Thymus (tissue), 11 donors: Measurements from ENCODE around the gene RIT1. TPM values are rescaled to one million over a fixed set of nuclear protein-coding genes. Genes with fewer than 3 reads are reported as not detected.
A peak's percentile ranks its signal among the peaks of the same experiment; 100 is the strongest.

Source experiments
- DNase-seq, 9 donors: peaks; one replicate each; pipeline ENCODE4 v3.0.0-alpha.2; 2013; ENCODE audit warnings: low spot score in 9 of 9, low read depth in 6 of 9, missing footprints in 1 of 9
- H3K27ac ChIP-seq, 2 donors: one replicate each; pipeline ENCODE4 v1.5.1; 2013; ENCODE audit warnings: control low read depth in 1 of 2, low read depth in 1 of 2, low read length in 1 of 2, mild to moderate bottlenecking in 1 of 2, moderate library complexity in 1 of 2
- H3K27me3 ChIP-seq, 2 donors: one replicate each; pipeline ENCODE4 v1.5.1; 2013; ENCODE audit warnings: low read length in 1 of 2; ENCODE audit not compliant: control insufficient read depth in 2 of 2, insufficient read depth in 1 of 2
- H3K36me3 ChIP-seq, 2 donors: one replicate each; pipeline ENCODE4 v1.5.1; 2013; ENCODE audit warnings: low read length in 1 of 2, mild to moderate bottlenecking in 1 of 2, moderate library complexity in 1 of 2; ENCODE audit not compliant: control insufficient read depth in 2 of 2, insufficient read depth in 2 of 2
- H3K4me1 ChIP-seq, 2 donors: one replicate each; pipeline ENCODE4 v1.5.1; 2013; ENCODE audit warnings: low read length in 2 of 2; ENCODE audit not compliant: control insufficient read depth in 2 of 2, insufficient read depth in 2 of 2
- H3K4me3 ChIP-seq, 2 donors: one replicate each; pipeline ENCODE4 v1.5.1; 2013; ENCODE audit warnings: low read length in 2 of 2, control low read depth in 1 of 2, mild to moderate bottlenecking in 1 of 2
- H3K9me3 ChIP-seq, 2 donors: one replicate each; pipeline ENCODE4 v1.5.1; 2013; ENCODE audit warnings: low read length in 1 of 2, mild to moderate bottlenecking in 1 of 2; ENCODE audit not compliant: control insufficient read depth in 2 of 2, insufficient read depth in 1 of 2
- WGBS: extraction: QIAGEN DNeasy Blood & Tissue Kit; methylation state at CpG from one replicate; pipeline ENCODE4 v1.1.7; 2013; 5-methylcytosine and 5-hydroxymethylcytosine counted together
- polyA plus RNA-seq: library from polyadenylated mRNA; stranded (reverse); fragments of 200-250 nt; gene quantifications from one replicate; pipeline ENCODE4 v1.2.3, GENCODE V29; 2013
- total RNA-seq: library from RNA; stranded (reverse); fragments of 120-200 nt; gene quantifications from one replicate; pipeline ENCODE4 v1.2.4, GENCODE V29; 2013
- donor health status: healthy.

Gene RIT1
- total and polyA plus RNA-seq, 2 donors, result 17.2 to 24.4 TPM

DNA sequence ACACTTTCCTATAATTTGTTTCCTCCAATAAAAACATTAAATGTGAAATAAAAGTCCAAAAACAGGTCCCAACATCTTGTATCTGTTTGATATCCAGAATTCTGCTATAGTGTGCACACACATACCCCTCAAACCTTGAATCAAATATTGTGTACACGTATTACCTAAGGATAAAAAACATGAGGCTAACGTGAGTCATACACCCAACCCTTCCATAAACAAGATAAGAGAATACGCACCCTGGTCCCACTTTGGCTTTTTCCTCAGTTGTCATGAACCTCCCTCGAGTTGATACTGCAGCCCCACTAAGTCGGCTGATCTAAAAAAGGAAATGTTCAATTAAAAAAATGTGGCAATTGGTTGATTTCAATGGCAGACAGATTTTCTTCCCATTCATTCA is 17.9 kb upstream of the RIT1 start:
- H3K27ac ChIP-seq, result no peak overlapping the region
- H3K4me1 ChIP-seq, result peaks cover 11 to 25% of the 10 kb centered on the region in 2 donors
- no peaks in the 10 kb centered on the region for H3K27me3 ChIP-seq
- no peak overlapping the region for H3K4me3 ChIP-seq
- H3K36me3 ChIP-seq, result peaks cover 59 to 89% of the 10 kb centered on the region in 2 donors
- 95% methylated on average over 5 of the region's 5 CpGs for WGBS
- DNase-seq, result no peak
- H3K9me3 ChIP-seq, result no peaks in the 10 kb centered on the region

DNA sequence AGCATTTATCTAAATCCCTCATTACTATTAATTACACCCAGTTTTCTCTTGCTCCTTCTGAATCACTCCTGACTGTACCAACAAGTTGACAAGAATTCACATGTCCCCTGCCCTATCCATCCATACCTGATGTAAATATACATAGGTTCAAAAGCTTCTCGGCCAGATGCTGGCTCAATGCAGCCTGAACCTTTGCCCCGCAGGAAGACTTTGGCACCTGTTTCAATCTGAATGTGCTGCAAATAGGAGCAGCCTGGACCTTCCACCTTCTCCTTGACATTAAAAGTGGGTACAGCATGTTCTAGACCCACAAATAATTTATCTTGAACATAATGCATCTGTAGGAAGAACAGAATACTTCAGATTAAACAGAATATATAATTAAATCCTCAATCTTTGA is 14.4 kb upstream of the RIT1 start:
- H3K4me1 ChIP-seq, result no peaks in the 10 kb centered on the region
- H3K9me3 ChIP-seq, result no peaks in the 10 kb centered on the region
- no peak overlapping the region for H3K4me3 ChIP-seq
- H3K27me3 ChIP-seq, result no peaks in the 10 kb centered on the region
- H3K36me3 ChIP-seq, result peaks cover 65 to 95% of the 10 kb centered on the region in 2 donors
- 97% methylated on average over 2 of the region's 2 CpGs for WGBS
- no peak overlapping the region for H3K27ac ChIP-seq
- DNase-seq, result no peak

DNA sequence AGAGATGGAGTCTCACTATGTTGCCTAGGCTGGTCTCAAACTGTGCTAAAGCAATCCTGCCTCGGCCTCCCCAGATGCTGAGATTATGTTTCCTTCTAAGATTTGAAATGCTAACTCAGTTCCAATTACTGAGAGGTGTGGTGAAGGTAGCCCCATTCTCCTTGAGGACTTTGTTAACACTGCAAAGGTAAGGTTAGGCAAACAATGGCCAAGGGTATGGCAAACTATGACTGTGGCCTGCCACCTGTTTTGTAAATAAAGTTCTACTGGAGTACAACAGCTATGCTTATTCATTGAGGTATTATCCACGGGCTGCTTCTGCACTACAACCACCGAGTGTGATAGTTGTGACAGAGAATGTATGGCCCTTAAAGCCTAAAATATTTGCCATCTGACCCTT is 9.6 kb upstream of the RIT1 start:
- Histone ChIP-seq H3K4me1 (no peaks in the 10 kb centered on the region), H3K36me3 (peaks cover 65 to 97% of the 10 kb centered on the region in 2 donors), H3K27me3 (no peaks in the 10 kb centered on the region), H3K4me3 (no peak overlapping the region), H3K27ac (no peak overlapping the region), H3K9me3 (no peaks in the 10 kb centered on the region)
- DNase-seq, result no peak
- WGBS, result 99% methylated on average over 3 of the region's 3 CpGs

DNA sequence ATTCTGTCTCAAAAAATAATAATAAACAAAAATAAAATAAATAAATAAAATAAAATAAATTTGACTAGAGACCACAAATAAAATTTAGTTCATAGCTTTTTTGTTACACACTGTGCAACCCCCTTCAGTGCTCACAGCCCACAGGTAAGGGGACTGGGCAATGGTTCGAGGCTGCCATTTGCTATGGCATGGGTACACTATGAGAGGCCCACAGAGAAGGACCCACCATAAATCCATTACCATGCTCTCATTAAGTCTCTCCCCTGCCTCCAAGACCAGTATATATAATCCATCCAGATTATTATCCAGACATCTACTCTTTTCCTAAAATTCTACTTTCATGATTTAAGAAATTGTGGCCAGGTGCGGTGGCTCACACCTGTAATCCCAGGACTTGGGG is 8.7 kb upstream of the RIT1 start:
- Histone ChIP-seq H3K9me3 (no peaks in the 10 kb centered on the region), H3K4me1 (no peaks in the 10 kb centered on the region), H3K36me3 (peaks cover 65 to 97% of the 10 kb centered on the region in 2 donors), H3K4me3 (no peak overlapping the region), H3K27me3 (no peaks in the 10 kb centered on the region), H3K27ac (no peak overlapping the region)
- DNase-seq, result no peak
- WGBS, result over 99% methylated on average over 2 of the region's 2 CpGs

DNA sequence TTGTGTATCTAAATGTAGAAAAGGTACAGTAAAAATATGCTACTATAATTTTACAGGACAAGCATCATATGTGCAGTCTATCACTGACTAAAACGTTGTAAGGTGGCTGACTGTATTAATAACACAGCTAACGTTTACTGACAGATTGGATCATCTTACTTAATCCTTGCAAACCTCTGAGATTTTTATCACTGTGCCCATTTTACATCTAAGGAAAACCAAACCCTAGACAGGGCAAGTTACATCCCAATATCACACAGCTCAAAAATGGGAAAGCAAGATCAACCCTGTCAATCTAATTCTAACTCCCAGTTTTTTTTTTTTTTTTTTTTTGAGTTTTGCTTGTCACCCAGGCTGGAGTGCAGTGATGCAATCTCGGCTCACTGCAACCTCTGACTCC is 7.5 kb upstream of the RIT1 start:
- Histone ChIP-seq H3K4me1 (no peaks in the 10 kb centered on the region), H3K27me3 (no peaks in the 10 kb centered on the region), H3K9me3 (no peaks in the 10 kb centered on the region), H3K4me3 (no peak overlapping the region), H3K36me3 (peaks cover 63 to 97% of the 10 kb centered on the region in 2 donors), H3K27ac (no peak overlapping the region)
- DNase-seq, result no peak
- WGBS, result 95% methylated on average over 3 of the region's 3 CpGs

DNA sequence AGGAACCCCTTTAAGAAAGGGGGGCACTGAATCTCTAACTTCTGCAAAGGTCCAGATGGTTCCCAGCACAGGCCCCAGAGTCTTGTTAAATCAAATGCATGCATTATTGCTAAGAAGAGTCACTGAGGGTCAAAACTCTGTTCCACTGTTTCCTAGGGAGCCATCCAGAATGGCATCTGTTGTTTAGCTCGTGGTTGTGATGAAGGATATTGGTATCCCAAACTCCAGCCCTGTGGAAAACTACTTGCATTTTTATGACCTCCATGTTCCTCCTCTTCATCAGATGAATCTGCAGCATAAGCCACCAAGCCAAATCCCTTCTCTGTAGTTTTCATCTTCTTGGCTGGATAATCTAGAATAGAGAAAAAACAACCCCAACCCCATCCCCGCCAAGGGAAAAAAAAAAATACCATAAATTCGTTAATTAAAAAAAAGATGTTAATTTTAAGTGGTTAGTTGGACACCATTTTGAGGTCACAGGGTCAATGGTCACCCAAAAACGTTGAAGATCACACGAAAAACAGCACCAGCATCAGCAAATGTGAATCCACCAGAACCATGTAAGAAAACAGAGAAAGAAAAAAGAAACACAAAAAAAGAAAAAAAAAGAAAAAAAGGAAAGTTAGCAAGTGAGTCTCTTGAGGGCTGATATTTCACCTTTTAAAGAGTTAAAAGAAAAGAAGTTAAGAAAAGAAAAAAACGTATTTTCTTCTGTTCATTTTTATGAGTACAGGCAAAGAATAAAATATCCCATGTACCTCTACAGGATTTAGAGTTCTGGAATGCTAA is 3.0 kb upstream of the RIT1 start:
- Histone ChIP-seq H3K36me3 (peaks cover 36 to 78% of the 10 kb centered on the region in 2 donors), H3K9me3 (no peaks in the 10 kb centered on the region), H3K4me1 (peaks cover 5 to 11% of the 10 kb centered on the region in 2 donors), H3K27me3 (no peaks in the 10 kb centered on the region), H3K4me3 (no peak overlapping the region), H3K27ac (no peak overlapping the region)
- 93% methylated on average over 6 of the region's 6 CpGs for WGBS
- DNase-seq, result no peak

DNA sequence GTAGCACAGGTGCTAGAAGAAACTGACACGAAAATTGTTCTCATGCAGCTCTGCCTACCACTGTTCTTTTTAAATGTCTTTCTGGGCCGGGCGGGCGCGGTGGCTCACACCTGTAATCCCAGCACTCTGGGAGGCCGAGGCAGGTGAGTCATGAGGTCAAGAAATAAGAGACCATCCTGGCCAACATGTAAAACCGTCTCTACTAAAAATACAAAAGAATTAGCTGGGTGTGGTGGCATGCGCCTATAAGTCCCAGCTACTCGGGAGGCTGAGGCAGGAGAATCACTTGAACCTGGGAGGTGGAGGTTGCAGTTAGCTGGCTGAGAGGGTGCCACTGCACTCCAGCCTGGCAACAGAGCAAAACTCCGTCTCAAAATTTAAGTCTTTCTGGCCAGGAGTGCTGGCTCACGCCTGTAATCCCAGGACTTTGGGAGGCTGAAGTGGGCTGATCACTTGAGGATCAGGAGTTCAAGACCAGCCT is 947 bp upstream of the RIT1 start:
- peaks cover 34 to 73% of the 10 kb centered on the region in 2 donors for H3K36me3 ChIP-seq
- no peaks in the 10 kb centered on the region for H3K27me3 ChIP-seq
- H3K4me1 ChIP-seq, result peaks cover 5 to 11% of the 10 kb centered on the region in 2 donors
- no peak for DNase-seq
- 97% methylated on average over 11 of the region's 11 CpGs for WGBS
- no peaks in the 10 kb centered on the region for H3K9me3 ChIP-seq
- H3K4me3 ChIP-seq, result no peak overlapping the region
- H3K27ac ChIP-seq, result peak overlapping the region; percentile 18 to 73

DNA sequence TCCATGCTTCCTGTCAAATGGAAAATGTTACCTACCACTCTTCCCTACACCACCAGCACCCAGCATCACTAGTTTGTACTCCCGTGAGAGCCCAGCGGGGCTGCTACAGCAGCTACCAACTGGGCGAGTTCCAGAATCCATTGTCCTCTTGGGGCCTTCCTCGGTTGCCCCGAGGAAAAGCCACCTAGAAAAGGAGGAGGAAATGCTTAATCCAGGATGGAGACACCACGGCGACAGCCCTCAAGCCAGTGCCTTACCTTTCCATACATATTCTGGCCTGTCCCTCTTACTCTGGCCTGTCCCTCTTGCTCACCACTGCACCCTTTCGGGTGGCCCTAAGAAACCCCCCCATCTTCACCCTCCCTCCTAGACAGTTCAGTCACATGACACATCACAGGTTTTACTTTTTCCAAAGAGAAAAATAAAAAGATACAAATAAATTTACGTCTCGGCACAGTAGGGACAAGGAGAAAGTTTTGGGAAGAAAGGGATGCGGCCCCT is 478 bp downstream of the RIT1 start:
- DNase-seq, result peak in 4 of 9 donors; percentile 0 to 47 (median 21)

DNA sequence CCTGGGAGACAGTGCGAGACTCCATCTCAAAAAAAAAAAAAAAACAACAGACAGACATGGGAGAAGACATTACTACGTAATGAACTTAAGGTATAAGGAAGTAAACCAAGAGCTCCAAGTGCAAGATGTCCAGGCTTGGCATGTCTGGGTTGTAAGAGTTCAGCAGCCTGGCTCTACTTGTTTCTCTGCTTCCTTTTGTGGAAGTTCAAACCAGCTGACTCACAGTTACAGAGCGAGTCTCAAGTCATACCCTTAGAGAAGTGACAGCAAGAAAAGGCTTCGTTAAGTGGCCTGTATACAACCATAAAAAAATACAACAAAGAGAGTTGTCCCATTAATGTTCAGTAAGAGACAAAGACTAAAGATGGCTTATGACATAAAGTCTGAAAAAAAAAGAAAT is 1.3 kb downstream of the RIT1 start:
- Histone ChIP-seq H3K4me1 (peaks cover 5 to 11% of the 10 kb centered on the region in 2 donors), H3K27me3 (no peaks in the 10 kb centered on the region), H3K4me3 (no peak overlapping the region), H3K9me3 (no peaks in the 10 kb centered on the region), H3K36me3 (peaks cover 35 to 71% of the 10 kb centered on the region in 2 donors), H3K27ac (no peak overlapping the region)
- WGBS, result 70% methylated on average over 4 of the region's 4 CpGs
- DNase-seq, result peak in 3 of 9 donors; percentile 6 to 34 (median 7)

More for the DNA sequence above, 478 bp downstream of the RIT1 start:
- WGBS, result 14% methylated on average over 11 of the region's 11 CpGs
- H3K9me3 ChIP-seq, result no peaks in the 10 kb centered on the region
- H3K27me3 ChIP-seq, result no peaks in the 10 kb centered on the region
- H3K36me3 ChIP-seq, result peaks cover 38 to 73% of the 10 kb centered on the region in 2 donors
- H3K27ac ChIP-seq, result peak overlapping the region; percentile 73 to 92
- peak overlapping the region; percentile 68 to 94 for H3K4me3 ChIP-seq
- H3K4me1 ChIP-seq, result peaks cover 5 to 11% of the 10 kb centered on the region in 2 donors
